Measurements from ENCODE around the gene EXOSC9. TPM values are rescaled to one million over a fixed set of nuclear protein-coding genes. Genes with fewer than 3 reads are reported as not detected.

Gene EXOSC9
- total and polyA plus RNA-seq, 2 of the 8 experiments (the other 6 are each of a cell fraction or from before 2014, with no cell fraction given) = 33.2 to 54.9 TPM

DNA sequence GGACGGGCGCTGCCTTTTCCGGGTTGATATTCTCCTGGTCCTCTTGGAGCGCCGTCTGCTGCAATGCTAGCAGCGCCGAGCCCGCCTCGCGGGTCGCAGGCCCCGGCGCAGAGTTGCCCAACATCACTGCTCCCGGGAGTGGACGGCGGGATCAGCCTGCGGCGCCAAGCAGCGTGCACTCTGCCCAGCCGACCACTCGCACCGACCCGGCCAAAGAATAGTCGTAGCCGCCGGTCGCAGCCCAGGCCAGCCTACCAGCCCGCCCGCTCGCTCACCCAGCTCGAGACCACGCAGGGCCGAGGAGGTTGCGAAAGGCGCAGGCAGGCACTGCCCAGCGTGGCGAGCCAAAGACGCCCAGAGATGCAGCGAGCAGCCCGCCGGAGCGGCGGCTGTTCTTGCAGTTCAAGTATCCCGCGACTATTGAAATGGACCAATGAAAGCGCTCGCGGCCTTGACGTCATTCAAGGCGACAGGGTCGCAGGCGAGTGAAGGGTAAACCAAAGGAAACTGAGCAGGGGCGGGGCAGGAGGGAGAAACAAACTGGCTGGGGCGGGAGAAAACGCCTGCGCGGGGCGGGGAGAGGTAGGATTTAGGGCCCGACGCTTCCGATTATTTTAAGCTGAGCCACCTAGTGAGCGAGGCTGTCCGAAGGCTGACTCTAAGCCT lies 22.5 kb downstream of the EXOSC9 start, which contains the start of gene CCNA2:
CCNA2 (minus strand) TSS at position 379 of the 666 bp plus-strand sequence; CDS start at position 124, 255 bp downstream.
- Histone ChIP-seq H3K4me3 (ENCODE audit: extremely low read depth in 1 of 4, insufficient read depth in 2 of 4, low read depth in 3 of 4, low read length in 4 of 4) (peak within 1 kb of the TSS; percentile 72 to 100 (median 98)), H2BK12ac (ENCODE audit: low read depth, low read length) (no peak within 1 kb of the TSS), H2BK120ac (replicated peaks; ENCODE audit: low read depth, low read length) (no peak within 1 kb of the TSS), H4K5ac (ENCODE audit: insufficient read length, low read depth, low read length) (peak within 1 kb of the TSS; percentile 84), H3K23ac (ENCODE audit: insufficient read length) (no peak within 1 kb of the TSS), H3K4me2 (ENCODE audit: insufficient read depth in 1 of 2, low read depth in 2 of 2, low read length in 2 of 2) (peak within 1 kb of the TSS; percentile 55 to 69), H3K56ac (replicated peaks; ENCODE audit: insufficient read length, low read depth, low read length) (peak within 1 kb of the TSS; percentile 42), H3K27me3 (replicated peaks in 1 of 4; ENCODE audit: control insufficient read depth in 3 of 4, extremely low read depth in 1 of 4, insufficient read depth in 3 of 4, low read length in 3 of 4) (no peaks in the 10 kb centered on the region), H3K4me1 (replicated peaks in 1 of 4; ENCODE audit: control insufficient read depth in 3 of 4, insufficient read depth in 4 of 4, low read length in 3 of 4) (no peaks in the 10 kb centered on the region; a peak in 2 of 7 replicates), H3K4ac (replicated peaks; ENCODE audit: insufficient read length, low read depth, low read length) (no peak within 1 kb of the TSS), H2BK15ac (ENCODE audit: low read length) (no peak within 1 kb of the TSS), H4K91ac (replicated peaks; ENCODE audit: insufficient read length, low read length) (peak within 1 kb of the TSS; percentile 52), H2BK5ac (ENCODE audit: low read depth, low read length) (peak within 1 kb of the TSS; percentile 95), H4K20me1 (replicated peaks in 1 of 2; ENCODE audit: control insufficient read depth in 1 of 2, insufficient read depth in 2 of 2, low read length in 2 of 2) (no peaks in the 10 kb centered on the region), H3K9ac (replicated peaks in 1 of 4; ENCODE audit: extremely low read depth in 1 of 4, low read depth in 3 of 4, low read length in 3 of 4) (peak within 1 kb of the TSS; percentile 86 to 91 (median 90)), H3K18ac (ENCODE audit: extremely low read depth, low read length) (peak within 1 kb of the TSS; percentile 94), H2AFZ (ENCODE audit: low read length) (peak within 1 kb of the TSS; percentile 54), H3K36me3 (ENCODE audit: control insufficient read depth in 2 of 4, insufficient read depth in 4 of 4, low read length in 3 of 4) (peaks cover 21 to 34% (median 26%) of the 10 kb centered on the region in 4 experiments), H3K23me2 (ENCODE audit: low read depth, low read length) (no peaks in the 10 kb centered on the region), H2BK20ac (ENCODE audit: low read length) (no peak within 1 kb of the TSS), H4K8ac (ENCODE audit: extremely low read depth, insufficient read depth, low read length) (peak within 1 kb of the TSS; percentile 99; the same call in 1 of the 2 replicates), H3K27ac (ENCODE audit: low read depth, low read length) (peak within 1 kb of the TSS; percentile 86), H3K14ac (ENCODE audit: insufficient read length) (no peak within 1 kb of the TSS), H2AK5ac (ENCODE audit: low read depth, low read length) (no peak within 1 kb of the TSS; the same call in 1 of the 2 replicates), H3K79me2 (ENCODE audit: control insufficient read depth in 1 of 2, insufficient read depth in 2 of 2, low read length in 2 of 2) (peaks cover 5 to 28% of the 10 kb centered on the region in 2 experiments; a peak in 3 of 4 replicates), H3K9me3 (ENCODE audit: insufficient read depth in 2 of 2, low read depth in 1 of 2, low read length in 1 of 2) (no peaks in the 10 kb centered on the region), H3K79me1 (ENCODE audit: low read depth, low read length) (no peaks in the 10 kb centered on the region; the same call in 1 of the 2 replicates)
- ChIA-PET CTCF (ENCODE audit: partially characterized antibody) (interaction anchor here (0.6 to 1.5 kb wide), 4 partner anchors 10 to 76 kb away, joined by 3 read pairs; partner anchors contain the start of gene SMIM43), POLR2A (ENCODE audit: partially characterized antibody) (interaction anchor here (0.6 to 12.6 kb wide), 12 partner anchors 8 to 61 kb away, joined by 3 to 246 read pairs (median 4); partner anchors contain the start of genes EXOSC9 and SMIM43)
- peak; percentile 81 for FAIRE-seq
- 1% methylated on average over 61 of the region's 63 CpGs; no CpG with 5 or more reads in 1 of the 2 experiments for WGBS, 2 experiments (ENCODE audit: extremely low coverage in 1 of 2, insufficient coverage in 1 of 2, insufficient read length in 1 of 2, insufficient replicate concordance in 2 of 2, low coverage in 1 of 2, low lambda C conversion rate in 2 of 2, missing lambda C conversion rate in 1 of 2)
- DNase-seq (ENCODE audit: low read depth in 1 of 2, low spot score in 2 of 2) = peak; percentile 92 to 98
- no peak for TF ChIP-seq MAFK (IDR thresholded peaks at IDR 0.05; ENCODE audit: low read depth, low read length)
- no peak for TF ChIP-seq GTF2F1 (IDR thresholded peaks at IDR 0.05; ENCODE audit: borderline replicate concordance, low read depth, low read length)
- TF ChIP-seq NRF1 (IDR thresholded peaks at IDR 0.05; ENCODE audit: low read depth, low read length) = peak; percentile 19; the same call in 1 of the 2 replicates
- no peak for TF ChIP-seq BACH1 (IDR thresholded peaks at IDR 0.05; ENCODE audit: low read length)
- TF ChIP-seq RNF2 (IDR thresholded peaks at IDR 0.05; ENCODE audit: borderline replicate concordance, low read depth, low read length, missing control alignments, poor library complexity, severe bottlenecking) = no peak
- no peak for TF ChIP-seq CBX5 (IDR thresholded peaks at IDR 0.05; ENCODE audit: low read depth, low read length)
- TF ChIP-seq EGR1 (IDR thresholded peaks at IDR 0.05; ENCODE audit: borderline replicate concordance, low read depth, low read length) = no peak
- TF ChIP-seq POU5F1 (IDR thresholded peaks at IDR 0.05; ENCODE audit: low read depth, low read length) = no peak
- no peak for TF ChIP-seq FOSL1 (IDR thresholded peaks at IDR 0.05; ENCODE audit: insufficient read depth, low read depth, low read length)
- TF ChIP-seq RBBP5 (IDR thresholded peaks at IDR 0.05; ENCODE audit: borderline replicate concordance, low read depth, low read length) = peak; percentile 58
- no peak for TF ChIP-seq ZNF274 (IDR thresholded peaks at IDR 0.05; ENCODE audit: borderline replicate concordance, extremely low read depth, low read length)
- no peak for TF ChIP-seq SP2 (IDR thresholded peaks at IDR 0.05; ENCODE audit: low read length)

Data from H1 (cell line).